HEK293T (cell line): ENCODE results near the gene GPRIN3.

ENCODE experiments used
- BHLHE40 ChIP-seq: fragments of 450-650 bp; IDR thresholded peaks from 2 replicates; pipeline ENCODE4 v1.6.1; 2016; ENCODE audit warnings: mild to moderate bottlenecking, moderate library complexity, borderline replicate concordance
- FOXA1 ChIP-seq: fragments of 450-650 bp; IDR thresholded peaks from 2 replicates; pipeline ENCODE4 v1.6.1; 2016; ENCODE audit warnings: mild to moderate bottlenecking
- PKNOX1 ChIP-seq: fragments of 450-650 bp; IDR thresholded peaks from 2 replicates; pipeline ENCODE4 v1.6.1; 2016

- TF ChIP-seq BHLHE40 (no peak), FOXA1 (no peak), PKNOX1 (no peak)
Measured at GRCh38 chr4:89212666-89213381, 94.8 kb downstream of the GPRIN3 start.
